ENCODE measurements around the gene SMYD3.

The SMYD3 gene

DNA sequence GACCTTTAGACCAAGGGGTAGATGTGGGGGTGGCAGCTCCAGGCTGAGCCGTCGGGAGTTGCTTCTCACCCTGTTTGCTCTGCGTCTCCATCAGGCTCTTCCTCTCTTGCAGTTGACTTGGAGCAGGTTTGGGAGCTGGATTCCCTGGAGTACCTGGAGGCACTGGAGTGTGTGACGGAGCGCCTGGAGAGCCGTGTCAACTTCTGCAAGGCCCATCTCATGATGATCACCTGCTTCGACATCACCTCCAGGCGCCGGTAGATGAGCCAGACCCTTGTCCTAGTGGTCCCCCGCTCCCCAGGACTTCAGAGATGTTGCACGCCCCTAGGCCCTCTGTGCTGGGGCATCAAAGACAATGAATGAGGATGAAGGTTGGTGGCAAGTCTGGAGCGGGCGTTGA, 804.7 kb downstream of the SMYD3 start:
- Histone ChIP-seq H3K9ac (no peak overlapping the region), H2AFZ (ENCODE audit: low read depth) (no peak overlapping the region), H3K27me3 (ENCODE audit: insufficient read depth, low read depth) (no peaks in the 10 kb centered on the region), H3K4me1 (ENCODE audit: low read depth, poor library complexity, severe bottlenecking) (no peaks in the 10 kb centered on the region), H3K27ac (no peak overlapping the region), H3K36me3 (ENCODE audit: insufficient read depth) (no peaks in the 10 kb centered on the region), H3K4me2 (no peak overlapping the region), H3K4me3 (IDR thresholded peaks at IDR 0.05; ENCODE audit: insufficient read depth, low read depth, low read length) (no peak overlapping the region), H4K20me1 (ENCODE audit: insufficient read depth) (no peaks in the 10 kb centered on the region), H3K79me2 (ENCODE audit: insufficient read depth, low read depth) (no peaks in the 10 kb centered on the region)
- TF ChIP-seq, protein P1, sequence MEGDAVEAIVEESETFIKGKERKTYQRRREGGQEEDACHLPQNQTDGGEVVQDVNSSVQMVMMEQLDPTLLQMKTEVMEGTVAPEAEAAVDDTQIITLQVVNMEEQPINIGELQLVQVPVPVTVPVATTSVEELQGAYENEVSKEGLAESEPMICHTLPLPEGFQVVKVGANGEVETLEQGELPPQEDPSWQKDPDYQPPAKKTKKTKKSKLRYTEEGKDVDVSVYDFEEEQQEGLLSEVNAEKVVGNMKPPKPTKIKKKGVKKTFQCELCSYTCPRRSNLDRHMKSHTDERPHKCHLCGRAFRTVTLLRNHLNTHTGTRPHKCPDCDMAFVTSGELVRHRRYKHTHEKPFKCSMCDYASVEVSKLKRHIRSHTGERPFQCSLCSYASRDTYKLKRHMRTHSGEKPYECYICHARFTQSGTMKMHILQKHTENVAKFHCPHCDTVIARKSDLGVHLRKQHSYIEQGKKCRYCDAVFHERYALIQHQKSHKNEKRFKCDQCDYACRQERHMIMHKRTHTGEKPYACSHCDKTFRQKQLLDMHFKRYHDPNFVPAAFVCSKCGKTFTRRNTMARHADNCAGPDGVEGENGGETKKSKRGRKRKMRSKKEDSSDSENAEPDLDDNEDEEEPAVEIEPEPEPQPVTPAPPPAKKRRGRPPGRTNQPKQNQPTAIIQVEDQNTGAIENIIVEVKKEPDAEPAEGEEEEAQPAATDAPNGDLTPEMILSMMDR (conservative IDR thresholded peaks at IDR 0.05; ENCODE audit: low read depth, low read length): no peak

DNA sequence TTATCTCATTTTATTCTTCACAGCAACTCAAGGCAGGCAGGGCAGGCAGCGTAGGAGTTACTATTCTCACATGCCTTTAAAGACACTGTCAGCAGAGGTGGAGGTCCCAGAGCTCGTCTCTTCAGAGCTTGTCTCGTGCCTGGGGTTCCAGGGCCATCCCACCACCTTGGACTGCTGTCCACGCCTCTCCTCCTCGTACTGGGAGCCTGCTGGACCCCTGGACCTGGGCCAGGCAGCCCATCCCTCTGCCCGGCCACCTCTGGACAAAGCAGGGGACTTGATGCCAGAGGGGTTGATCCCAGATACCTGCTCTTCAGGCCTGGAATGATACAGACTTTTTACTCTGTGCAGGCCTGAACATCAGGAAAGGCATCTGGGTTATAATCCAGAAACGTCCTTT, 805.4 kb downstream of the SMYD3 start:
- H2AFZ ChIP-seq (ENCODE audit: low read depth): no peak overlapping the region
- no peaks in the 10 kb centered on the region for H3K79me2 ChIP-seq (ENCODE audit: insufficient read depth, low read depth)
- H3K4me2 ChIP-seq: no peak overlapping the region
- H3K4me1 ChIP-seq (ENCODE audit: low read depth, poor library complexity, severe bottlenecking): no peaks in the 10 kb centered on the region
- no peaks in the 10 kb centered on the region for H3K36me3 ChIP-seq (ENCODE audit: insufficient read depth)
- no peaks in the 10 kb centered on the region for H3K27me3 ChIP-seq (ENCODE audit: insufficient read depth, low read depth)
- H3K4me3 ChIP-seq (IDR thresholded peaks at IDR 0.05; ENCODE audit: insufficient read depth, low read depth, low read length): no peak overlapping the region
- no peak overlapping the region for H3K27ac ChIP-seq
- TF ChIP-seq, protein P1 (conservative IDR thresholded peaks at IDR 0.05; ENCODE audit: low read depth, low read length): no peak
- H4K20me1 ChIP-seq (ENCODE audit: insufficient read depth): no peaks in the 10 kb centered on the region
- H3K9ac ChIP-seq: no peak overlapping the region

DNA sequence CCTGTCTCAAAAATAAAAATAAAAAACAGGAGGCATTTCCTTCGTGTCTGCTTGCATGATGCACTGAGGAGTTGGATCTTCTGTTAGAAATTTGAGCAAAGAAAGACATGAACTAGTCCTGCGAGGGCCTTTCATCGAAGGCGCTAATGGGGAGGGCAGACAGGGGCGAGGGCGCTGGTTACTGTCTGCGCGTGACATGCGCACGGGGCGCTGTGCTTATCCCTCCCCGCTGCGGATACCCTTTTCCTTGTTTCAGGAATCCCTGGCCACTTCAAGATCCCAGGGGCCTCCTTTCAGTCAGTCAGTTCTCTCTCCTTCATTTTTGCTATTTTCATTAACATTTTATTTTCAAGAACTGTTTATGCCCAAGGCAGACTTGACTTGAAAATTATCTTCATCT, 806.4 kb downstream of the SMYD3 start:
- Histone ChIP-seq H2AFZ (ENCODE audit: low read depth) (no peak overlapping the region), H3K9ac (no peak overlapping the region), H3K27me3 (ENCODE audit: insufficient read depth, low read depth) (no peaks in the 10 kb centered on the region), H3K4me1 (ENCODE audit: low read depth, poor library complexity, severe bottlenecking) (no peaks in the 10 kb centered on the region), H3K27ac (no peak overlapping the region), H3K4me2 (no peak overlapping the region), H3K4me3 (IDR thresholded peaks at IDR 0.05; ENCODE audit: insufficient read depth, low read depth, low read length) (no peak overlapping the region), H3K79me2 (ENCODE audit: insufficient read depth, low read depth) (no peaks in the 10 kb centered on the region), H3K36me3 (ENCODE audit: insufficient read depth) (no peaks in the 10 kb centered on the region), H4K20me1 (ENCODE audit: insufficient read depth) (no peaks in the 10 kb centered on the region)
- TF ChIP-seq, protein P1 (conservative IDR thresholded peaks at IDR 0.05; ENCODE audit: low read depth, low read length): no peak
